ENCODE results near the gene MARK1. TPM values are rescaled to one million over a fixed set of nuclear protein-coding genes. Genes with fewer than 3 reads are reported as not detected.

MARK1 gene
- total RNA-seq, 1 experiment from 2014 or later: 13.9 TPM

DNA sequence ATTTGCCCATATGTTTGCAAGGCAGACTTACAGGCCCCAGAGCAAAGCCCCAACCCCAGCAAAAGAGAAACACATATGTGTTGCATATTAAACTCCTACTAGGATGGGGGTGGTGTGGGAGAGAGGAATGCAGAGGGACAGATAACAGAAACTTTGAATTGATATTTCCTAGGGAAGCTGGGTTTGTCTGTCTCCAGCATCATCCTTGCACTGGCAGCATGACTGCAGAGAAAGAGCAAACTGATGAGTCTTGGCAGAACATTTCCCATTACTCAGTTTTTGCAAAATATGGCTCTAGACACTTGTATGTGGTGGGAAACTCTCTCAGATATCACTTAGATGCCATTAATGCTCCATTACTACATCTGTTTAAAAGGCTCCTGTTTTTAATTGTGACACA lies 43.8 kb upstream of the MARK1 start:
- Mint-ChIP-seq H3K27me3 (ENCODE audit: low read depth) (peaks cover 2% of the 10 kb centered on the region; the same call in 1 of the 2 replicates), H3K27ac (no peak overlapping the region), H3K4me1 (peaks cover 10% of the 10 kb centered on the region; the same call in 1 of the 2 replicates), H3K4me3 (no peak overlapping the region), H3K9me3 (no peaks in the 10 kb centered on the region), H3K36me3 (no peaks in the 10 kb centered on the region)
- CTCF ChIA-PET: interaction anchor here (1.7 kb wide), 1 partner anchor 203 kb away, joined by 15 read pairs; no protein-coding TSS in a partner anchor
- no peak for DNase-seq (ENCODE audit: low spot score)
- no peak for ATAC-seq
- POLR2A ChIA-PET: interaction anchor here (1.0 kb wide), 1 partner anchor 9 kb away, joined by 3 read pairs; no protein-coding TSS in a partner anchor
- TF ChIP-seq ATF1 (CRISPR knock-in tag; IDR thresholded peaks at IDR 0.05) (no peak), ZNF232 (CRISPR knock-in tag; IDR thresholded peaks at IDR 0.05) (no peak), TP53 (CRISPR knock-in tag; IDR thresholded peaks at IDR 0.05) (no peak), NR1H2 (CRISPR knock-in tag; IDR thresholded peaks at IDR 0.05) (no peak), PRRX2 (CRISPR knock-in tag; IDR thresholded peaks at IDR 0.05) (no peak), CBFB (CRISPR knock-in tag; IDR thresholded peaks at IDR 0.05; ENCODE audit: low read depth) (no peak), ZNF423 (CRISPR knock-in tag; IDR thresholded peaks at IDR 0.05) (no peak), ZNF219 (CRISPR knock-in tag; IDR thresholded peaks at IDR 0.05; ENCODE audit: borderline replicate concordance) (no peak), NFE2L1 (CRISPR knock-in tag; IDR thresholded peaks at IDR 0.05) (no peak), MXD4 (CRISPR knock-in tag; IDR thresholded peaks at IDR 0.05; ENCODE audit: borderline replicate concordance) (no peak), ZNF263 (CRISPR knock-in tag; IDR thresholded peaks at IDR 0.05; ENCODE audit: low read depth) (no peak), NR3C1 (CRISPR knock-in tag; conservative IDR thresholded peaks at IDR 0.05; ENCODE audit: low read depth) (no peak), ZNF317 (CRISPR knock-in tag; IDR thresholded peaks at IDR 0.05; ENCODE audit: borderline replicate concordance, low read depth) (no peak), IRF2 (CRISPR knock-in tag; IDR thresholded peaks at IDR 0.05; ENCODE audit: borderline replicate concordance, low read depth) (no peak)
- TF ChIP-seq, protein P1, sequence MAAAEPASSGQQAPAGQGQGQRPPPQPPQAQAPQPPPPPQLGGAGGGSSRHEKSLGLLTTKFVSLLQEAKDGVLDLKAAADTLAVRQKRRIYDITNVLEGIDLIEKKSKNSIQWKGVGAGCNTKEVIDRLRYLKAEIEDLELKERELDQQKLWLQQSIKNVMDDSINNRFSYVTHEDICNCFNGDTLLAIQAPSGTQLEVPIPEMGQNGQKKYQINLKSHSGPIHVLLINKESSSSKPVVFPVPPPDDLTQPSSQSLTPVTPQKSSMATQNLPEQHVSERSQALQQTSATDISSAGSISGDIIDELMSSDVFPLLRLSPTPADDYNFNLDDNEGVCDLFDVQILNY (CRISPR knock-in tag; IDR thresholded peaks at IDR 0.05): no peak
- TF ChIP-seq, protein P2, sequence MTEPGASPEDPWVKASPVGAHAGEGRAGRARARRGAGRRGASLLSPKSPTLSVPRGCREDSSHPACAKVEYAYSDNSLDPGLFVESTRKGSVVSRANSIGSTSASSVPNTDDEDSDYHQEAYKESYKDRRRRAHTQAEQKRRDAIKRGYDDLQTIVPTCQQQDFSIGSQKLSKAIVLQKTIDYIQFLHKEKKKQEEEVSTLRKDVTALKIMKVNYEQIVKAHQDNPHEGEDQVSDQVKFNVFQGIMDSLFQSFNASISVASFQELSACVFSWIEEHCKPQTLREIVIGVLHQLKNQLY (CRISPR knock-in tag; IDR thresholded peaks at IDR 0.05): no peak
- TF ChIP-seq, protein P3, sequence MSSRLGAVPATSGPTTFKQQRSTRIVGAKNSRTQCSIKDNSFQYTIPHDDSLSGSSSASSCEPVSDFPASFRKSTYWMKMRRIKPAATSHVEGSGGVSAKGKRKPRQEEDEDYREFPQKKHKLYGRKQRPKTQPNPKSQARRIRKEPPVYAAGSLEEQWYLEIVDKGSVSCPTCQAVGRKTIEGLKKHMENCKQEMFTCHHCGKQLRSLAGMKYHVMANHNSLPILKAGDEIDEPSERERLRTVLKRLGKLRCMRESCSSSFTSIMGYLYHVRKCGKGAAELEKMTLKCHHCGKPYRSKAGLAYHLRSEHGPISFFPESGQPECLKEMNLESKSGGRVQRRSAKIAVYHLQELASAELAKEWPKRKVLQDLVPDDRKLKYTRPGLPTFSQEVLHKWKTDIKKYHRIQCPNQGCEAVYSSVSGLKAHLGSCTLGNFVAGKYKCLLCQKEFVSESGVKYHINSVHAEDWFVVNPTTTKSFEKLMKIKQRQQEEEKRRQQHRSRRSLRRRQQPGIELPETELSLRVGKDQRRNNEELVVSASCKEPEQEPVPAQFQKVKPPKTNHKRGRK (CRISPR knock-in tag; IDR thresholded peaks at IDR 0.05; ENCODE audit: borderline replicate concordance): no peak
- TF ChIP-seq, protein P4, sequence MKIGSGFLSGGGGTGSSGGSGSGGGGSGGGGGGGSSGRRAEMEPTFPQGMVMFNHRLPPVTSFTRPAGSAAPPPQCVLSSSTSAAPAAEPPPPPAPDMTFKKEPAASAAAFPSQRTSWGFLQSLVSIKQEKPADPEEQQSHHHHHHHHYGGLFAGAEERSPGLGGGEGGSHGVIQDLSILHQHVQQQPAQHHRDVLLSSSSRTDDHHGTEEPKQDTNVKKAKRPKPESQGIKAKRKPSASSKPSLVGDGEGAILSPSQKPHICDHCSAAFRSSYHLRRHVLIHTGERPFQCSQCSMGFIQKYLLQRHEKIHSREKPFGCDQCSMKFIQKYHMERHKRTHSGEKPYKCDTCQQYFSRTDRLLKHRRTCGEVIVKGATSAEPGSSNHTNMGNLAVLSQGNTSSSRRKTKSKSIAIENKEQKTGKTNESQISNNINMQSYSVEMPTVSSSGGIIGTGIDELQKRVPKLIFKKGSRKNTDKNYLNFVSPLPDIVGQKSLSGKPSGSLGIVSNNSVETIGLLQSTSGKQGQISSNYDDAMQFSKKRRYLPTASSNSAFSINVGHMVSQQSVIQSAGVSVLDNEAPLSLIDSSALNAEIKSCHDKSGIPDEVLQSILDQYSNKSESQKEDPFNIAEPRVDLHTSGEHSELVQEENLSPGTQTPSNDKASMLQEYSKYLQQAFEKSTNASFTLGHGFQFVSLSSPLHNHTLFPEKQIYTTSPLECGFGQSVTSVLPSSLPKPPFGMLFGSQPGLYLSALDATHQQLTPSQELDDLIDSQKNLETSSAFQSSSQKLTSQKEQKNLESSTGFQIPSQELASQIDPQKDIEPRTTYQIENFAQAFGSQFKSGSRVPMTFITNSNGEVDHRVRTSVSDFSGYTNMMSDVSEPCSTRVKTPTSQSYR (CRISPR knock-in tag; IDR thresholded peaks at IDR 0.05): no peak
- TF ChIP-seq, protein P5, sequence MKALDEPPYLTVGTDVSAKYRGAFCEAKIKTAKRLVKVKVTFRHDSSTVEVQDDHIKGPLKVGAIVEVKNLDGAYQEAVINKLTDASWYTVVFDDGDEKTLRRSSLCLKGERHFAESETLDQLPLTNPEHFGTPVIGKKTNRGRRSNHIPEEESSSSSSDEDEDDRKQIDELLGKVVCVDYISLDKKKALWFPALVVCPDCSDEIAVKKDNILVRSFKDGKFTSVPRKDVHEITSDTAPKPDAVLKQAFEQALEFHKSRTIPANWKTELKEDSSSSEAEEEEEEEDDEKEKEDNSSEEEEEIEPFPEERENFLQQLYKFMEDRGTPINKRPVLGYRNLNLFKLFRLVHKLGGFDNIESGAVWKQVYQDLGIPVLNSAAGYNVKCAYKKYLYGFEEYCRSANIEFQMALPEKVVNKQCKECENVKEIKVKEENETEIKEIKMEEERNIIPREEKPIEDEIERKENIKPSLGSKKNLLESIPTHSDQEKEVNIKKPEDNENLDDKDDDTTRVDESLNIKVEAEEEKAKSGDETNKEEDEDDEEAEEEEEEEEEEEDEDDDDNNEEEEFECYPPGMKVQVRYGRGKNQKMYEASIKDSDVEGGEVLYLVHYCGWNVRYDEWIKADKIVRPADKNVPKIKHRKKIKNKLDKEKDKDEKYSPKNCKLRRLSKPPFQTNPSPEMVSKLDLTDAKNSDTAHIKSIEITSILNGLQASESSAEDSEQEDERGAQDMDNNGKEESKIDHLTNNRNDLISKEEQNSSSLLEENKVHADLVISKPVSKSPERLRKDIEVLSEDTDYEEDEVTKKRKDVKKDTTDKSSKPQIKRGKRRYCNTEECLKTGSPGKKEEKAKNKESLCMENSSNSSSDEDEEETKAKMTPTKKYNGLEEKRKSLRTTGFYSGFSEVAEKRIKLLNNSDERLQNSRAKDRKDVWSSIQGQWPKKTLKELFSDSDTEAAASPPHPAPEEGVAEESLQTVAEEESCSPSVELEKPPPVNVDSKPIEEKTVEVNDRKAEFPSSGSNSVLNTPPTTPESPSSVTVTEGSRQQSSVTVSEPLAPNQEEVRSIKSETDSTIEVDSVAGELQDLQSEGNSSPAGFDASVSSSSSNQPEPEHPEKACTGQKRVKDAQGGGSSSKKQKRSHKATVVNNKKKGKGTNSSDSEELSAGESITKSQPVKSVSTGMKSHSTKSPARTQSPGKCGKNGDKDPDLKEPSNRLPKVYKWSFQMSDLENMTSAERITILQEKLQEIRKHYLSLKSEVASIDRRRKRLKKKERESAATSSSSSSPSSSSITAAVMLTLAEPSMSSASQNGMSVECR (CRISPR knock-in tag; IDR thresholded peaks at IDR 0.05; ENCODE audit: borderline replicate concordance): no peak
- TF ChIP-seq, protein P6, sequence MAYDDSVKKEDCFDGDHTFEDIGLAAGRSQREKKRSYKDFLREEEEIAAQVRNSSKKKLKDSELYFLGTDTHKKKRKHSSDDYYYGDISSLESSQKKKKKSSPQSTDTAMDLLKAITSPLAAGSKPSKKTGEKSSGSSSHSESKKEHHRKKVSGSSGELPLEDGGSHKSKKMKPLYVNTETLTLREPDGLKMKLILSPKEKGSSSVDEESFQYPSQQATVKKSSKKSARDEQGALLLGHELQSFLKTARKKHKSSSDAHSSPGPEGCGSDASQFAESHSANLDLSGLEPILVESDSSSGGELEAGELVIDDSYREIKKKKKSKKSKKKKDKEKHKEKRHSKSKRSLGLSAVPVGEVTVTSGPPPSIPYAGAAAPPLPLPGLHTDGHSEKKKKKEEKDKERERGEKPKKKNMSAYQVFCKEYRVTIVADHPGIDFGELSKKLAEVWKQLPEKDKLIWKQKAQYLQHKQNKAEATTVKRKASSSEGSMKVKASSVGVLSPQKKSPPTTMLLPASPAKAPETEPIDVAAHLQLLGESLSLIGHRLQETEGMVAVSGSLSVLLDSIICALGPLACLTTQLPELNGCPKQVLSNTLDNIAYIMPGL (CRISPR knock-in tag; IDR thresholded peaks at IDR 0.05): no peak

Measured in WTC11 (cell line).